Activated T-cell treated with anti-CD3 and anti-CD28 coated beads, Interleukin-2, amount 50 U/mL, for 4 hours (primary cell): Measurements from ENCODE around the gene SOX11. TPM values are rescaled to one million over a fixed set of nuclear protein-coding genes. Genes with fewer than 3 reads are reported as not detected.
"Not testable (repeated sequence)": the region's sequence is repeated elsewhere in the genome, so short reads cannot be mapped to it uniquely, and the experiment has no call there.

Source experiments
- ATAC-seq, 2 donors: fragments of 200-7000 bp; cut with Tn5 transposase; one replicate each; pipeline ENCODE4 v1.10.0; 2021
- DNase-seq: peaks from one replicate; pipeline ENCODE4 v3.0.0-alpha.2; 2020
- H3K27me3 Mint-ChIP-seq: one replicate; pipeline ENCODE4 v1.8.0; 2021; ENCODE audit warnings: low read depth, mixed read lengths
- H3K36me3 Mint-ChIP-seq: one replicate; pipeline ENCODE4 v1.8.0; 2022; ENCODE audit warnings: mixed read lengths; ENCODE audit not compliant: insufficient read depth
- H3K4me1 Mint-ChIP-seq: one replicate; pipeline ENCODE4 v1.8.0; 2021; ENCODE audit warnings: low read depth, mixed read lengths
- H3K4me3 Mint-ChIP-seq: one replicate; pipeline ENCODE4 v1.8.0; 2021; ENCODE audit warnings: mild to moderate bottlenecking, moderate library complexity, mixed read lengths
- H3K9me3 Mint-ChIP-seq: one replicate; pipeline ENCODE4 v1.8.0; 2021; ENCODE audit warnings: mixed read lengths
- total RNA-seq, 3 donors: library from RNA; stranded (reverse); gene quantifications; one replicate each; pipeline ENCODE4 v1.2.1, GENCODE V29; 2021

SOX11 gene
- total RNA-seq: under 1 TPM in 1 of 3 donors, not detected in 2; 0.03 TPM

- Mint-ChIP-seq H3K4me1 (peaks cover 5% of the 10 kb centered on the region), H3K27me3 (peaks cover 54% of the 10 kb centered on the region), H3K9me3 (no peaks in the 10 kb centered on the region), H3K36me3 (no peaks in the 10 kb centered on the region), H3K4me3 (no peak within 1 kb of the TSS)
- no peak for DNase-seq
- peak in 1 of 2 donors; percentile 19 for ATAC-seq
Measured at GRCh38 chr2:5691985-5692529, at the start of gene SOX11. TSS of gene SOX11 (plus strand) at chr2:5692384. CDS start at chr2:5692722, 338 bp downstream.

DNA sequence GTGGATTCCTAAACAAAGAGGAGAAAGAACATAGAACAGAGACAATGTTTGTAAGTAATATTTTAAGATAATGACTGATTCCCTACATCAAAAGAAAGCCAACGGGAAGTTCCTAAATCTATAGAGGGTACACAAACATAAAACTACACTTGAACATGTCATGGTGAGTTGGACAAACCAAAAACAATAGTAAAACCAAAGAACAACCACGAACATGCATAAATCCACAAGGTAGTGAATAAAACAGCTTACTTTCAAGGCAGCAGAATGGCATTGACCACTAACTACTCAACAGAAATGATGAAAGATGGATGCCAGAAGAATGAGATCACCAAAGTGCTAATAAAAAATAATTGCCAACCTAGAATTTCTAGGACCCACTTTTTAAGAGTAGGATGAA, 39.5 kb upstream of the SOX11 start:
- not testable (repeated sequence) for DNase-seq

GRCh38 chr2:5653756-5654155, 38.4 kb upstream of the SOX11 start:
- not testable (repeated sequence) for H3K4me3 Mint-ChIP-seq, H3K27me3 Mint-ChIP-seq, H3K4me1 Mint-ChIP-seq, ATAC-seq, H3K36me3 Mint-ChIP-seq, DNase-seq, H3K9me3 Mint-ChIP-seq

More for the DNA sequence above, 39.5 kb upstream of the SOX11 start:
- ATAC-seq, H3K9me3 Mint-ChIP-seq, H3K36me3 Mint-ChIP-seq, H3K4me3 Mint-ChIP-seq, H3K4me1 Mint-ChIP-seq, H3K27me3 Mint-ChIP-seq: not testable (repeated sequence)

DNA sequence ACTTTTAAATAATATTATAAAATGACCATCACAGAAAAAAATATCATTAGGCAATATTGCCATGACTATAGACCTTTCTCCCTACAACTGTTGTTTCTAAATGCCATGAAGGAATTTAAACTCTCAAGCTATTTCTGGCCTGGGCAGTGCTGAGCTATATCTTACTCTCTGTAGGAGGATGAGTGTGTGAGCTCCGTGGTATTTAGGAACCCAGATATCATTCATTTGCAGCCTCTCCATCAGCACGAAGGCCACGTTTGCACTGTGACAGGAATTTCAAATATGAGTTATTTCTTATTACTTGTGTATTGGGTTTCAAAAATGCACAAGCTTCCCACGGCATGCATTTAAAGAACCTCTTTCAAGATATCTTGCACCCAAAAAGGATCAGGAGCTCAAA, 35.0 kb upstream of the SOX11 start:
- Mint-ChIP-seq H3K27me3 (peaks cover 2% of the 10 kb centered on the region), H3K4me1 (no peaks in the 10 kb centered on the region), H3K9me3 (no peaks in the 10 kb centered on the region), H3K4me3 (no peak overlapping the region), H3K36me3 (no peaks in the 10 kb centered on the region)
- ATAC-seq: no peak
- no peak for DNase-seq

DNA sequence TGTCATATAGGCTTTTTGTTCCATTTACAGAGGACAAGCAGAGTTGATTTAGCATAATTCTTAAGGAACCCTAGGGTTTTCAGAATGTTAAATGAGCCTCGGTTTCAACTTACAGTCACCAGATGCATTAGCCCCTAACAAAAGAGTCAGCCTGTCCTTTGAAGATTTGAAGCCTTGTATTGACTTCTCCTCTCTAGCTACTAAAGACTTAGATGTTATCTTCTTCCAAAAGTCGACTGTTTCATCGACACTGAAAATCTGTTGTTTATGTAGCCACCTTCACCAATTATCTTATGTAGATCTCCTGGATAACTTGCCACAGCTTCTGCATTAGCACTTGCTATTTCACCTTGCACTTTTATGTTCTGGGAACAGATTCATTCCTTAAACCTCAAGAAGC, 31.6 kb upstream of the SOX11 start:
- Mint-ChIP-seq H3K9me3 (no peaks in the 10 kb centered on the region), H3K4me3 (no peak overlapping the region), H3K36me3 (no peaks in the 10 kb centered on the region), H3K4me1 (no peaks in the 10 kb centered on the region), H3K27me3 (peaks cover 2% of the 10 kb centered on the region)
- ATAC-seq (no peak), DNase-seq (no peak)

DNA sequence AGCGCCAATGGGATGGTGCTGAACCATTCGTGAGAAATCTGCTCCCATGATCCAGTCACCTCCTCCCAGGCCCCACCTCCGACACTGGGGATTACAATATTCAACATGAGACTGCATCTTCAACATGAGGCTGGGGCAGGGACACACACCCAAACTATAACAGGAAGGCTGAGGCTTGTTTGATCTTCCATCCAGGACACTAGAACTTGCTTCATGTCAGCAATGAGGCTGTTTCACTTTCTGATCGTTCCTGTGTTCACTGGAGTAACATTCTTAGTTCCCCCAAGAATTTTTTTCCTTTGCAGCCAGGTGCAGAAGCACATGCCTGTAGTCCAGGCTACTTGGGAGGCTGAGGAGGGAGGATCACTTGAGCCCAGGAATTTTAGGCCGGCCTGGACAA, 30.8 kb upstream of the SOX11 start:
- no peak overlapping the region for H3K4me3 Mint-ChIP-seq
- no peaks in the 10 kb centered on the region for H3K36me3 Mint-ChIP-seq
- H3K4me1 Mint-ChIP-seq: no peaks in the 10 kb centered on the region
- H3K9me3 Mint-ChIP-seq: no peaks in the 10 kb centered on the region
- H3K27me3 Mint-ChIP-seq: peaks cover 2% of the 10 kb centered on the region
- DNase-seq (no peak), ATAC-seq (no peak)

- Mint-ChIP-seq H3K36me3 (no peaks in the 10 kb centered on the region), H3K4me3 (no peak overlapping the region), H3K9me3 (no peaks in the 10 kb centered on the region), H3K4me1 (no peaks in the 10 kb centered on the region), H3K27me3 (no peaks in the 10 kb centered on the region)
- no peak for ATAC-seq
- DNase-seq: no peak
Measured at GRCh38 chr2:5664278-5664681, 27.9 kb upstream of the SOX11 start.

DNA sequence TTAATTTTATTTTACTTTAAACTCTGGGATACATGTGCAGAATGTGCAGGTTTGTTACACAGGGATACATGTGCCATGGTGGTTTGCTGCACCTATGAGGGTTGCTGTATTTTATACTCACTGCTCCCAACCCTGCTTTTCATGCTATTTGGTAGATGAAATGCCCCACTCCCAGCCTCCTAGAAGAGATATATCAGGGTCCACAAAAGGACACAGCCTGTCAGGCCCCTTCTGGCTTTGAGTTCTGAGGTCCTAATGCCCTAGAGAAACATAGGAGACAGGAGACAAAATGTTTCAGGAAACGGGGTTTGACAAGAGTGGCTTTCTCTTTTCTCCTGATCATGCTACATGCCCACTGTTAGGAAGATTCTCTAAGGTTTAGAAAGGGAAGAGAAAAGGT, 27.1 kb upstream of the SOX11 start:
- no peak overlapping the region for H3K4me3 Mint-ChIP-seq

DNA sequence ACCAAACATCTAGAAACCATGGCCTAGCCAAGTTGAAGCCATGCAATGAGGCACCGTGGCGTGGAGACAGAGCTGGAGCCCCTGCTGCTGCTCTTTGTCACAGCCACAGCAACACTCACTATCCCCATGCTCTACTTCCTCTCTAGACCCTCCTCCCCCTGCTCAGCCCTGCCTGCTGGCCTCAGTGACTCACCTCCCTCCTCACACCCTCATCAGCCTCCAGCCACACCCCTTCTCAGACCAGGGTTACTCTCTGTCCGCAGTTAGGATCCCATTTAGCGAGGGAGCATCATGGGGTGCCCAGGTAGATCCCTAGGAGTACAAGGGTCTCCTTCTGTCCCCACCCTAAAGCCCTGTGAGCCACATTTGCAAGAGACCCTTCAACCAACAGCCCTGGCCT, 25.4 kb upstream of the SOX11 start:
- Mint-ChIP-seq H3K4me1 (no peaks in the 10 kb centered on the region), H3K9me3 (no peaks in the 10 kb centered on the region), H3K4me3 (no peak overlapping the region), H3K36me3 (no peaks in the 10 kb centered on the region), H3K27me3 (no peaks in the 10 kb centered on the region)
- DNase-seq (no peak), ATAC-seq (no peak)

More for the DNA sequence above, 27.1 kb upstream of the SOX11 start:
- DNase-seq (no peak), ATAC-seq (no peak)
- no peaks in the 10 kb centered on the region for H3K36me3 Mint-ChIP-seq
- no peaks in the 10 kb centered on the region for H3K9me3 Mint-ChIP-seq
- no peaks in the 10 kb centered on the region for H3K27me3 Mint-ChIP-seq
- no peaks in the 10 kb centered on the region for H3K4me1 Mint-ChIP-seq

- not testable (repeated sequence) for H3K4me1 Mint-ChIP-seq, H3K36me3 Mint-ChIP-seq, H3K9me3 Mint-ChIP-seq, ATAC-seq, H3K4me3 Mint-ChIP-seq, H3K27me3 Mint-ChIP-seq, DNase-seq
Measured at GRCh38 chr2:5667655-5668054, 24.5 kb upstream of the SOX11 start.

DNA sequence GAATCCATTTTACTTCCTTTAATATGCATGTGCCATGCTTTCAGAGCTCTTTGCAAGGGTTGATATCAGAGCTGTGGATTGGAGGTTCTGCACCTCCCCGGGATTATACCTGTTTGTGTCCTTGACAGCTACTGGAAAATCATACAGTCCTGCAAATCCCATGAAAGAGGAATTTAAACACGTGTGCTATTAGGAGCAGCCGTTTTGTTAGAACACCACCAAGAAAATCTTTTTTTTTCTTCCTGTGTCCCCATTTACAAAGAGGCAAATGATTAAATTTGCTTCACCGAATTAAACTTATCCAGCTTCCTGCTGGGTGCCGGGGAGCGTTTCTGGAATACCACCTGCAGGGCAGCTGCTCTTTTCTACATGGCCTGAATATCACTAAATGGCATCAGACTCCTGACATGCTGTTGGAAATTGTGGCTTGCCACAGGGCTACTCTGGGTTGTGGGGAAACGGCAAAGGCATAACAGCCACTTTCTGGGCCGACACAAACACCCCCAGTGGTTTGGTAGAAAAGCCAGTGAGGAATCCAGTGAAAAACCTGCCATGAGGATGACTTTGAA, 23.4 kb upstream of the SOX11 start:
- ATAC-seq: no peak
- H3K36me3 Mint-ChIP-seq: no peaks in the 10 kb centered on the region
- H3K27me3 Mint-ChIP-seq: peaks cover 11% of the 10 kb centered on the region
- H3K9me3 Mint-ChIP-seq: no peaks in the 10 kb centered on the region
- no peaks in the 10 kb centered on the region for H3K4me1 Mint-ChIP-seq
- no peak for DNase-seq
- H3K4me3 Mint-ChIP-seq: no peak overlapping the region

GRCh38 chr2:5672749-5673144, 19.4 kb upstream of the SOX11 start:
- Mint-ChIP-seq H3K4me1 (no peaks in the 10 kb centered on the region), H3K27me3 (peaks cover 24% of the 10 kb centered on the region), H3K9me3 (no peaks in the 10 kb centered on the region), H3K36me3 (no peaks in the 10 kb centered on the region), H3K4me3 (no peak overlapping the region)
- ATAC-seq (no peak), DNase-seq (no peak)

GRCh38 chr2:5673145-5674025, 18.8 kb upstream of the SOX11 start:
- Mint-ChIP-seq H3K4me3 (no peak overlapping the region), H3K27me3 (peaks cover 24% of the 10 kb centered on the region), H3K4me1 (no peaks in the 10 kb centered on the region), H3K36me3 (no peaks in the 10 kb centered on the region), H3K9me3 (no peaks in the 10 kb centered on the region)
- ATAC-seq (no peak), DNase-seq (no peak)

GRCh38 chr2:5674026-5674340, 18.2 kb upstream of the SOX11 start:
- Mint-ChIP-seq H3K9me3 (no peaks in the 10 kb centered on the region), H3K4me3 (no peak overlapping the region), H3K36me3 (no peaks in the 10 kb centered on the region), H3K4me1 (no peaks in the 10 kb centered on the region), H3K27me3 (peaks cover 24% of the 10 kb centered on the region)
- ATAC-seq: no peak
- no peak for DNase-seq

DNA sequence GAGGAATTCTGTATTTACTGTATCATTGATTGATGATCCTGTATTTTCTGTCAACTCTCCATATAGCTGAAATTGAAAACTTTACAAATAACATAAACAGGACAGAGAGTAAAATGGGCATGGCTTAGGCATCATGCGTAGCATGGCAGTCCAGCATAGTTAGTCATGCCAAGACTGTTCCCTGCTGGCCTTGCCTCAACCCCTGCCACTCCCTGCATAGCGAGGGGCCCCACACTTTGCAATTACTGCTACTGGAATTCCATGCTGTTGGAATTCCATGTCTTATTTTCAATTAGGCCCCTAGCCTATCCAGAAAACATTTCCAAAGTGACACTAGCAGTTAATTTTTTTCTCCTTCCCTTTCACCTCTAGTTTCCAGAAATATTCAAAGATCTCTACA, 15.1 kb upstream of the SOX11 start:
- Mint-ChIP-seq H3K4me3 (no peak overlapping the region), H3K27me3 (peaks cover 23% of the 10 kb centered on the region), H3K9me3 (peaks cover 6% of the 10 kb centered on the region), H3K4me1 (no peaks in the 10 kb centered on the region), H3K36me3 (no peaks in the 10 kb centered on the region)
- DNase-seq (no peak), ATAC-seq (no peak)
